Measurements from ENCODE around the gene KAT2B.

GRCh38 chr3:20125897-20126296 lies 85.7 kb downstream of the KAT2B start:
- TF ChIP-seq ISX (CRISPR knock-in tag; conservative IDR thresholded peaks at IDR 0.05) (no peak), RFX5 (IDR thresholded peaks at IDR 0.05; ENCODE audit: low read depth, low read length) (no peak), IKZF1 (IDR thresholded peaks at IDR 0.05) (no peak), PHF21A (CRISPR knock-in tag; IDR thresholded peaks at IDR 0.05) (no peak), AGO1 (IDR thresholded peaks at IDR 0.05; ENCODE audit: low read depth, low read length, poor library complexity, severe bottlenecking) (no peak), CTCF (CRISPR knock-in tag; IDR thresholded peaks at IDR 0.05) (no peak)
